A204.1 (cell line): Measurements from ENCODE around the gene ZAR1L.

Experiments
- FAIRE-seq: peaks from 2 replicates; lab custom pipeline; 2012; peaks lifted over from hg19 to GRCh38; lab: Jason Lieb, UNC

The ZAR1L gene

GRCh38 chr13:32254916-32255723, 60.0 kb downstream of the ZAR1L start:
- FAIRE-seq = no peak

DNA sequence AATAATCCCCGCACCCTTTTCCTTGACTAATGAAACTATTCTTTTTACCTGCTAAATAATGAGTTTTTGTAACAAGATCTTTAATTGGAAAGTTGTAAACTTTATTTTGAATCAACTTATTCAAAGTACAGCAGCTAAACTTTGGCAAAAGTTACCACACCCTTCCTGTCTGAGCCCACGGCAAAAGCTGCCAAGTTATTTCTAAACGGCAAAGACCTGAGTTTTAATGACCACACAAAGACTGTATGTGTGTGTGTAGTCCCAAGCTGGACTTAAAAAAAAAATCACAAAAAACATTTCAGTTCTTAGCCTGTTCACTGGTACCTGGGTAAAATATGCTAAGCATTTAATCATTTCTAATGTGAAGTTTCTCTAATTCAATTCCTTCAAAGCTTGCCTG, 60.7 kb downstream of the ZAR1L start:
- FAIRE-seq = no peak

GRCh38 chr13:32253911-32254399, 61.2 kb downstream of the ZAR1L start:
- no peak for FAIRE-seq
